ENCODE results near the gene DAB2IP. TPM values are rescaled to one million over a fixed set of nuclear protein-coding genes. Genes with fewer than 3 reads are reported as not detected.

Gene DAB2IP
- total RNA-seq, 2 experiments from 2014 or later = 0.18 to 0.33 TPM

GRCh38 chr9:121686930-121687541, 35.6 kb downstream of the DAB2IP start:
- no peaks in the 10 kb centered on the region for H3K4me1 Mint-ChIP-seq
- no peak overlapping the region for H3K27ac Mint-ChIP-seq
- DNase-seq = peak; percentile 67
- H3K27me3 Mint-ChIP-seq = peaks cover 12% of the 10 kb centered on the region
- H3K36me3 Mint-ChIP-seq = no peaks in the 10 kb centered on the region
- H3K9me3 Mint-ChIP-seq = no peaks in the 10 kb centered on the region
- H3K4me3 Mint-ChIP-seq = no peak overlapping the region

DNA sequence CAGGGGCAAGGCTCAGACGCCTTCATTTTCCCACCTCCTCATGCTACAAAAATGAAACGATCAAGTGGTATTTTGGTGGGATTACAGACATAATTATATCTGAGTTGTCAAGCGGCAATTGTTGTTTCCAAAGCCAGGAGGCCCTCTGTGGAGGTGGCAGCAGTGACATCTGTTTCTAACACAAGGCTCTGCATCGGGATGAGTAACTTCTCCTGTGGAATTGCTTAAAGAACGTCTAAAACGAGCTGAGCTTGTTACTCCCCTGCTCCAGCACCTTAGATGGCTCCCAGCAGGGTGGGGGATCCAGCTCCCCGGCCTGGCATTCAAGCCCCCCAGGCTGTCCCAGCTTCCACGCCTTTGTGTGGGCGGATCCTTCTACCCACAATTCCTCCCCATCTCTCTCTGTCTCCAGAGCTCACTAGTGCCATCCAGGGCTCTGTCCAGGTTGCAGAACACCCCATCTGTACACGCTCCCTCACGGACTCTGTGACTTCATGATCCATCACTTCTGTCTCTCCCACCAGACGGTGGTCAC, 36.8 kb downstream of the DAB2IP start:
- H3K36me3 Mint-ChIP-seq = no peaks in the 10 kb centered on the region
- H3K27me3 Mint-ChIP-seq = peaks cover 12% of the 10 kb centered on the region
- no peaks in the 10 kb centered on the region for H3K4me1 Mint-ChIP-seq
- H3K9me3 Mint-ChIP-seq = no peaks in the 10 kb centered on the region
- H3K27ac Mint-ChIP-seq = no peak overlapping the region
- DNase-seq = no peak
- H3K4me3 Mint-ChIP-seq = no peak overlapping the region

- H3K4me1 Mint-ChIP-seq = no peaks in the 10 kb centered on the region
- no peak overlapping the region for H3K27ac Mint-ChIP-seq
- no peaks in the 10 kb centered on the region for H3K9me3 Mint-ChIP-seq
- H3K4me3 Mint-ChIP-seq = no peak overlapping the region
- no peaks in the 10 kb centered on the region for H3K36me3 Mint-ChIP-seq
- no peak for DNase-seq
- H3K27me3 Mint-ChIP-seq = peaks cover 12% of the 10 kb centered on the region
These were observed 37.2 kb downstream of the DAB2IP start for GRCh38 chr9:121688681-121689080.

- H3K27ac Mint-ChIP-seq = no peak overlapping the region
- H3K4me3 Mint-ChIP-seq = no peak overlapping the region
- no peaks in the 10 kb centered on the region for H3K4me1 Mint-ChIP-seq
- peaks cover 8% of the 10 kb centered on the region for H3K27me3 Mint-ChIP-seq
- no peaks in the 10 kb centered on the region for H3K36me3 Mint-ChIP-seq
- no peak for DNase-seq
- H3K9me3 Mint-ChIP-seq = no peaks in the 10 kb centered on the region
These were observed 38.2 kb downstream of the DAB2IP start for GRCh38 chr9:121689461-121690157.

- no peak overlapping the region for H3K4me3 Mint-ChIP-seq
- H3K27me3 Mint-ChIP-seq = peaks cover 8% of the 10 kb centered on the region
- DNase-seq = no peak
- no peak overlapping the region for H3K27ac Mint-ChIP-seq
- no peaks in the 10 kb centered on the region for H3K4me1 Mint-ChIP-seq
- no peaks in the 10 kb centered on the region for H3K9me3 Mint-ChIP-seq
- no peaks in the 10 kb centered on the region for H3K36me3 Mint-ChIP-seq
These were observed 38.9 kb downstream of the DAB2IP start for GRCh38 chr9:121690316-121690715.

GRCh38 chr9:121690766-121691165, 39.3 kb downstream of the DAB2IP start:
- Mint-ChIP-seq H3K9me3 (no peaks in the 10 kb centered on the region), H3K27ac (no peak overlapping the region), H3K4me3 (no peak overlapping the region), H3K27me3 (peaks cover 6% of the 10 kb centered on the region), H3K36me3 (no peaks in the 10 kb centered on the region), H3K4me1 (no peaks in the 10 kb centered on the region)
- DNase-seq = no peak

DNA sequence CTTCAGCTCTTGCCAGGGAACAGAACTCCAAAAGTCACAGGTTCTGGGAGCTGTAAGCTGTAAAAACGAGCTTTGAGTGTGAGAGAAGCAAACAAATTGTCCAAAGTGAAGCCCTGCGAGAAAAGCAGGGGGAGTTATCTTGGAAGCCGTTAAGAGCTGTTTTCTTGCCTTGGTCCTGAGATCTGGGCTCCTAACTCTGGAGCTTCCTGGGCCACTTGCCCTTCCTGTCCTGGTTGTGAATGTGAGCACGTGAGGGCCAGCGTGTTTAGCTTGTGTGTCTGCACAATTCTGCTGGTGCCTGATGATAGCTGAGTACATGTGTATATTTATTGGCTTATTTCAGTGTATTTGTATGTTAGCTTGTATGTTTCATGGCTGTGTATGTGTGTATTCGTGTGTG, 40.5 kb downstream of the DAB2IP start:
- Mint-ChIP-seq H3K36me3 (no peaks in the 10 kb centered on the region), H3K9me3 (no peaks in the 10 kb centered on the region), H3K27me3 (peaks cover 15% of the 10 kb centered on the region), H3K4me3 (no peak overlapping the region), H3K27ac (no peak overlapping the region), H3K4me1 (no peaks in the 10 kb centered on the region)
- DNase-seq = no peak

DNA sequence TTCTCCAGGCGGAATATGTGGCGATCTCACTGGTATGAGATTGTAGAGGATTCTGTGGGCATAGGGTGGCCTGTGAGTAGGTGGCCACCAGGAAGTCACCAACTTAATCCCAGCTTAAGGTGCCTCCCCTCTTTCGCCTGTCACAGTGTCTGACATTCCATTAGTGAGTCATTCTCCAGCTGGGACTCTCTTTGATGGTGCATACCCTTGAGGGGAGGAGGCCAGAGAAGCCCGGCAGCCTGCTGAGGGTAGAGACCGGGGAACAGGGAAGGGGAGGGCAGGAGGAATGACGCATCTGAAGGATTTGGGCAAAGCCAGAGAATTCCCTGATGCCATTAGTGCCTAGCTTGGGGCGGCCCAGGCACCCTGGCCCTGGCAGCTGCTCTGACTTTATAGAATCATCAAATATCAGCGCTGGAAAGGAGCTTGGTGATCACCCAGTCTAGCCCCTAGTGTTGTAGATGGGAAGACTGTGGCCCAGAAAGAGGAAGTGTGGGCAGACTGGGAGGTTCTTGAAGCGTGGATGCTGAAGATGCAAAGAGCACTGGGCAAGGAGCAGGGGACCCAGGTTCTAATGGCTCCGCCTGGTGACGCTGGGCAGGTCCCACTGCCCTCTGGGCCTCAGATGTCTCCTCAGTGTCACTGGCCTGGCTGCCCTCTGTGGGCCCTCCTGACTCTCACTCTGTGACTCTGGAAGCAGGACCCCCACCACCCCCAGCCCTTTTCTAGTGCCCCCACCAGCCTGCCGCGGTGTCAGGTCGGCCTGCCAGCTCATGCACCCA, 41.4 kb downstream of the DAB2IP start:
- Mint-ChIP-seq H3K9me3 (no peaks in the 10 kb centered on the region), H3K4me1 (no peaks in the 10 kb centered on the region), H3K27me3 (peaks cover 24% of the 10 kb centered on the region), H3K4me3 (no peak overlapping the region), H3K36me3 (no peaks in the 10 kb centered on the region), H3K27ac (no peak overlapping the region)
- DNase-seq = no peak

DNA sequence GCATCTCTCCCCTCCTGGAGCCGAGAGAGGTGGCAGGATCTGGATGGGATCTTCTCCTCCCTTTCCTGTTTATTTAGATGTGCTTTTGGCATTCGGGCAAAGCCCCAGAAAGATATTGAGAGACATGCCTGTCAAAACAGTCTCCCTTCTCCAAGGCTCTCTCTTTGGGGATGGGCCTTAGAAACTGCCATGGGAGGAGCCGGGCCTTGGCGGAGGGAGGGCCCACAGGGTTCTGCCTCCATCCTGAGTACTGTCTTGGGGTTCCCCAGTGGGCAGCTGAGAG, 41.9 kb downstream of the DAB2IP start:
- no peaks in the 10 kb centered on the region for H3K36me3 Mint-ChIP-seq
- peaks cover 2% of the 10 kb centered on the region for H3K4me1 Mint-ChIP-seq
- no peak overlapping the region for H3K27ac Mint-ChIP-seq
- no peak overlapping the region for H3K4me3 Mint-ChIP-seq
- no peak for DNase-seq
- H3K9me3 Mint-ChIP-seq = no peaks in the 10 kb centered on the region
- peaks cover 28% of the 10 kb centered on the region for H3K27me3 Mint-ChIP-seq

GRCh38 chr9:121694001-121694400, 42.6 kb downstream of the DAB2IP start:
- H3K9me3 Mint-ChIP-seq = no peaks in the 10 kb centered on the region
- no peaks in the 10 kb centered on the region for H3K36me3 Mint-ChIP-seq
- no peak overlapping the region for H3K27ac Mint-ChIP-seq
- peaks cover 28% of the 10 kb centered on the region for H3K27me3 Mint-ChIP-seq
- DNase-seq = no peak
- no peak overlapping the region for H3K4me3 Mint-ChIP-seq
- peaks cover 2% of the 10 kb centered on the region for H3K4me1 Mint-ChIP-seq

DNA sequence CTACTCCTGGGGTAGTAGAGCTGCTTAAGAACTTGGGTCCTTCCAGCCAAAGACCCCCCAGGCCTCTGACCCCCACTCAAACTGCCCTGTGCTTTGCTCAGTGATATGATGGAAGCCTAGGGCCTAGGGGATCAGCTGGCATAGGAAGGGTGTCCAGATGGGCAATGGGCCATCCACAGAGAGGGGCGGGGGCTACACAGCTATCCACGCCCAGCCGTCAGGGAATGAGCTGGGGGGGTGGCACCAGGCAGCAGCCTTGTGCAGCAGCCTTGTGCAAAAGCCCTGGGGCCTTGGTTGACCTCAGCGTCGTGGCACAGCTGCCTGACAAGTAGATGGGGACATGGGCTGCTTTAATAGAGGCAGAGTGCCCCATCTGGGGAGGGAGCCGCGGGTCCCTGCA, 43.2 kb downstream of the DAB2IP start:
- Mint-ChIP-seq H3K36me3 (no peaks in the 10 kb centered on the region), H3K27me3 (peaks cover 34% of the 10 kb centered on the region), H3K27ac (no peak overlapping the region), H3K4me3 (no peak overlapping the region), H3K4me1 (peaks cover 2% of the 10 kb centered on the region), H3K9me3 (no peaks in the 10 kb centered on the region)
- no peak for DNase-seq

GRCh38 chr9:121696930-121697329, 45.5 kb downstream of the DAB2IP start:
- DNase-seq = no peak
- Mint-ChIP-seq H3K9me3 (no peaks in the 10 kb centered on the region), H3K27me3 (peaks cover 56% of the 10 kb centered on the region), H3K27ac (no peak overlapping the region), H3K4me3 (no peak overlapping the region), H3K4me1 (peaks cover 3% of the 10 kb centered on the region), H3K36me3 (no peaks in the 10 kb centered on the region)

DNA sequence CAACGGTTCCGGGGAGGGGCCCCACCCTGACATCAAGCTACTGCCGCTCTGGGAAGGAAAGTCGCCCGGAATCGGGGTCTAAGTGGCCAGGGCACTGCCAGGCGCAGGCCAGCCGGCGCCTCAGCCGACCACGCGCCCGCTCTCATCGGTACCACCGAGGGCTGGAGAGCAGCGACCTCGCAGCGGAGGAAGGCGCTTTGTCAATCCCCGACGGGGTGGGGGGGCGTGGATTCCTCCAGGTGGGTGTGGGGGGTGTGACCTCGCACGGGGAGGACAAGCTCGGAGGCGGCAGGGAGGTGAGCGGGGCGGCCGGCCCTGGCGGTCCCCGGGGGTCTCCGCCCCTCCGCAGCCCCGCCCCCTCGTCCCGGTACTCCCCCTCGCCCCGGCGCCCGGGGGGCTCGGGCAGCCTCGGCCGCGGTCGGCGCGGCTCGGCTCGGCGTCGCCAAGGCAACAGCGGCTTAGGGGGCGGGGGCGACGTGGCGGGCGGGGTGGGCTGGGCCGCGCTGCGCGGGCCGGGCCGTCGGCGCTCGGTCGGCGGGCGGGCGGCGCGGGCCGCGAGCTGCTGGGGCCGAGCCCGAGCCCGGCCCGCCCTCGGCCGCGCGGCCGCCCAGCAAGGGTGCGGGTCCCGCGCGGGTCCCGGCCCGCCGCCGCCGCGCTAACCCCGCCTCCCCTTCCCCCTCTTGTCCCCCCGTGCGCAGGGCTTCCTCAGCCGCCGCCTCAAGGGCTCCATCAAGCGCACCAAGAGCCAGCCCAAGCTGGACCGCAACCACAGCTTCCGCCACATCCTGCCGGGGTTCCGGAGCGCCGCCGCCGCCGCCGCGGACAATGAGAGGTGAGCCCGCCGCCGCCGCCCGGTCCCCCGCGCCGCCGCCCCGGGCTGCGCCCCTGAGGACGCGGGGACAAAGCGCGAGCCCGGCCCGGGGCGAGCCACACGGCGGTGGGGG, 47.5 kb downstream of the DAB2IP start:
- no peaks in the 10 kb centered on the region for H3K9me3 Mint-ChIP-seq
- no peaks in the 10 kb centered on the region for H3K36me3 Mint-ChIP-seq
- H3K4me1 Mint-ChIP-seq = peaks cover 3% of the 10 kb centered on the region
- peaks cover 62% of the 10 kb centered on the region for H3K27me3 Mint-ChIP-seq
- DNase-seq = peak; percentile 63
- H3K4me3 Mint-ChIP-seq = peak overlapping the region; percentile 59
- H3K27ac Mint-ChIP-seq = no peak overlapping the region

DNA sequence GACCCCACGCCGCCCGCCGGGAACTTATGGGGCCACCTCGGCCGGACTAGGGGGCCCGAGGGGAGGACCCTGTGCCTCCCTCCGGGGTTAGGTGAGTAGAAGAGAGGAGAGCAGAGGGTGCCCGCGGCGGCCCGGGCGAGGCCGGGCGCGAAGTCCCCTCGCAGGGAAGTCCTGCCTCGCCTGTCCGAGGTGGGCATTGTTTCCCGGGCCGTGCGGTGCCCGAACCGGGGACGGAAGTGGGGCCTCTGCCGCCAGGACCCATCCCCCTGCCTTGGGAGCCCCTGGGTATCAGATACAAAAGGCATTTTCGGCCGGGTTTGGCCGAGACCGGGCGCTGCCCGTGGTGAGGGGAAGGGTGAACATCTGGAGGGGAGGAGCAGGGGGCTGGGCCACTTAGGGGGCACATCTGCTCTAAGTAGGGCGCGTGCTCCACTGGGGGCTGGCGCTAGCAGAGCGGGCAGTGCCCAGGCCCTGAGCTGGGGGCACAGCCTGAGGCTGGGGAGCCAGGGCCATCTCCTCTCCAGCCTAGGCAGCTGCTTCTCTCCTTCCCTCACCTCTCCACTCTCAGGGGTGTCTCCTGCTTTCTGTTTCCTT, 48.2 kb downstream of the DAB2IP start:
- Mint-ChIP-seq H3K4me1 (peaks cover 3% of the 10 kb centered on the region), H3K9me3 (no peaks in the 10 kb centered on the region), H3K27ac (no peak overlapping the region), H3K4me3 (no peak overlapping the region), H3K27me3 (peaks cover 64% of the 10 kb centered on the region), H3K36me3 (no peaks in the 10 kb centered on the region)
- DNase-seq = no peak

All from activated naive CD8-positive, alpha-beta T cell treated with anti-CD3 and anti-CD28 coated beads for 36 hours (primary cell).